ENCODE results near the gene SYNJ2.

GRCh38 chr6:157999168-158000051, 17.7 kb downstream of the SYNJ2 start:
- TF ChIP-seq POLR2A (IDR thresholded peaks at IDR 0.05) (no peak), CTCF (IDR thresholded peaks at IDR 0.05) (no peak), EP300 (IDR thresholded peaks at IDR 0.05) (no peak)
